SJSA1 (cell line): ENCODE results near the gene NEDD4. TPM values are rescaled to one million over a fixed set of nuclear protein-coding genes. Genes with fewer than 3 reads are reported as not detected.
"Not testable (repeated sequence)": the region's sequence is repeated elsewhere in the genome, so short reads cannot be mapped to it uniquely, and the experiment has no call there.

Source experiments
- DNase-seq, 2 experiments: peaks; one replicate each; pipeline ENCODE4 v3.0.0-alpha.2; 2015 to 2020; ENCODE audit warnings: low spot score in 2 of 2, low read depth in 1 of 2
- H3K27ac ChIP-seq: fragments of 250-450 bp; sonication (Bioruptor Pico); 2 replicates; pipeline ENCODE4 v1.5.1; 2020; ENCODE audit warnings: mild to moderate bottlenecking, moderate library complexity
- H3K27me3 ChIP-seq: fragments of 250-450 bp; sonication (Bioruptor Pico); replicated peaks from 2 replicates; pipeline ENCODE4 v1.5.1; 2020; ENCODE audit warnings: mild to moderate bottlenecking, moderate library complexity
- H3K36me3 ChIP-seq: fragments of 250-450 bp; sonication (Bioruptor Pico); 2 replicates; pipeline ENCODE4 v1.5.1; 2020; ENCODE audit warnings: mild to moderate bottlenecking
- H3K4me1 ChIP-seq: fragments of 250-450 bp; sonication (Bioruptor Pico); replicated peaks from 2 replicates; pipeline ENCODE4 v1.6.1; 2021; ENCODE audit warnings: mild to moderate bottlenecking
- H3K4me3 ChIP-seq: fragments of 250-450 bp; sonication (Bioruptor Pico); 2 replicates; pipeline ENCODE4 v1.5.1; 2020; ENCODE audit warnings: mild to moderate bottlenecking
- H3K9me3 ChIP-seq: fragments of 250-450 bp; sonication (Bioruptor Pico); replicated peaks from 2 replicates; pipeline ENCODE4 v1.5.1; 2020; ENCODE audit warnings: mild to moderate bottlenecking
- total RNA-seq: library from RNA; depleted of rRNA; stranded (reverse); fragments of >200 nt; shearing (Covaris generic); gene quantifications from 2 replicates; pipeline ENCODE4 v1.2.3, GENCODE V29; 2014; rRNA removed

NEDD4 gene
- total RNA-seq: 66.6 and 114 TPM in 2 replicates

- H3K27ac ChIP-seq: peak within 1 kb of the TSS; percentile 79
- peak within 1 kb of the TSS; percentile 95 for H3K4me3 ChIP-seq
- no peaks in the 10 kb centered on the region for H3K27me3 ChIP-seq
- no peaks in the 10 kb centered on the region; the same call in 1 of the 2 replicates for H3K9me3 ChIP-seq
- DNase-seq: peak; percentile 89 to 91
- peaks cover 25% of the 10 kb centered on the region for H3K36me3 ChIP-seq
- peaks cover 32% of the 10 kb centered on the region for H3K4me1 ChIP-seq
Measured at GRCh38 chr15:55993111-55993803, at the start of gene NEDD4. Gene NEDD4 (minus strand): TSS chr15:55993612. CDS start chr15:55993555, 57 bp downstream.

GRCh38 chr15:56042498-56042897, 49.1 kb upstream of the NEDD4 start:
- Histone ChIP-seq H3K9me3 (no peaks in the 10 kb centered on the region), H3K4me3 (no peak overlapping the region), H3K4me1 (peaks cover 27% of the 10 kb centered on the region), H3K27ac (no peak overlapping the region), H3K36me3 (no peaks in the 10 kb centered on the region), H3K27me3 (no peaks in the 10 kb centered on the region)
- no peak for DNase-seq

DNA sequence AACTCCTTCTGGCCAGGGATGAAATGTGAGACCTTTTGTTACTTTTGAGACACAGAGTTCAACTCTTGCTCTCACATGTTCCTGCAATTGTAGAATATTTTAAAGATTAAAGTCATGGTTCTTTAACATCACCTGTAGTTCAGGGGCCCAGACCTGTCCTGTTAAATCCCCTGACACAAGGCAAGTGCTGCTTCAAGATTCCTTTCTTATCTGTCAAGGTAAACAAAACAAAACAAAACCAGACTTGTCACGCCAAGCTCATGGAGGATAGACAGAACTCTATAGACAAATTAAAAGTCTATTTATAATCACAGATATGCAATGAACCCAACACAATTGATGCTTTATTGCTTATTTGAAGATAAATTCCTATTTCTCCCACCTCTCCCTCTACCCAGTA, 48.6 kb upstream of the NEDD4 start:
- no peak for DNase-seq
- Histone ChIP-seq H3K27ac (no peak overlapping the region), H3K4me1 (peaks cover 23% of the 10 kb centered on the region)

GRCh38 chr15:56040081-56041035, 46.9 kb upstream of the NEDD4 start:
- Histone ChIP-seq H3K36me3 (no peaks in the 10 kb centered on the region), H3K9me3 (no peaks in the 10 kb centered on the region), H3K27me3 (no peaks in the 10 kb centered on the region), H3K27ac (peak overlapping the region; percentile 74), H3K4me3 (no peak overlapping the region), H3K4me1 (peaks cover 23% of the 10 kb centered on the region)
- DNase-seq: peak; percentile 60 to 65

More for the DNA sequence above, 48.6 kb upstream of the NEDD4 start:
- no peaks in the 10 kb centered on the region for H3K27me3 ChIP-seq
- no peak overlapping the region for H3K4me3 ChIP-seq
- no peaks in the 10 kb centered on the region for H3K9me3 ChIP-seq
- H3K36me3 ChIP-seq: no peaks in the 10 kb centered on the region

DNA sequence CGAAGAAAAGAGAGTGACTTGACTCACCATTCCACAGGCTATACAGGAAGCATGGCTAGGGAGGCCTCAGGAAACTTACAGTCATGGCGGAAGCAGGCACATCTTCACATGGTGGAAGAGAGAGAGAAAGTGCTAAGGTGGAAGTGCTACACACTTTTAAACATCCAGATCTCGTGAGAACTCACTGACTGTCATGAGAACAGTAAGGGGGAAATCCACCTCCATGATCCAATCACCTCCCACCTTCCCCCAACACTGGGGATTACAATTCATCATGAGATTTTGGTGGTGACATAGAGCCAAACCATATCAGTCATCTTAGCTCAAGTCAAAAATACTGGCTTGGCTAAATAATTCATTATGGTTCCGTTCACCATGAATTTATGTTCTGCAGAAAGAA, 45.3 kb upstream of the NEDD4 start:
- H3K27ac ChIP-seq: no peak overlapping the region
- no peak overlapping the region for H3K4me3 ChIP-seq
- peaks cover 23% of the 10 kb centered on the region for H3K4me1 ChIP-seq
- H3K27me3 ChIP-seq: no peaks in the 10 kb centered on the region
- no peaks in the 10 kb centered on the region for H3K36me3 ChIP-seq
- H3K9me3 ChIP-seq: no peaks in the 10 kb centered on the region
- no peak for DNase-seq

GRCh38 chr15:56038015-56038414, 44.6 kb upstream of the NEDD4 start:
- H3K4me3 ChIP-seq: no peak overlapping the region
- no peaks in the 10 kb centered on the region for H3K36me3 ChIP-seq
- no peak overlapping the region for H3K27ac ChIP-seq
- no peak for DNase-seq
- peaks cover 23% of the 10 kb centered on the region for H3K4me1 ChIP-seq
- no peaks in the 10 kb centered on the region for H3K27me3 ChIP-seq
- H3K9me3 ChIP-seq: no peaks in the 10 kb centered on the region

DNA sequence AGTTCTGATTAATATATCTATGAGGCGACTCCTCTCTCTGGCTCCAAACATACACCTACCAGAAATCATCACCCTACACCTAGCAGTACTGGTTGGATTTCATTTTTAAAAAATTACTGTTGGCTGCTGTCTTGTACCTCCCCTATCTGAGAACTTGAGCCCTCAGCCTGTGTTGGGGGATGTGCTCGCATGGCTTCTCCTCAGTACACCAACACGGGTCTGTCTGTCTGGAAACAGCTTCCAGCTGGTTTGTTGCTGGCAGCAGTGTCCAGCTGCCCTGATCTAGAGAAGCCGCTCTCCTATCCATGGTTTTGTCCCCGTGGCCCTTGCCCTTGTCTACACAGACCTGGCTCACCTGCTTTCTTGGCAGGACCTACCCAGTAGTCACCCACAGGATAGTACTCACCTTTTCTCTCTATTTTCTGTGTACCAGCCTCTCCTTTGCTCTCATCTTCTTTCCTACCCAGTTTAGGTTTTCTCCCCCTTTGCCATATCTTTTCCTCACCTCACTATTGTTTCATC, 43.2 kb upstream of the NEDD4 start:
- Histone ChIP-seq H3K9me3 (no peaks in the 10 kb centered on the region), H3K36me3 (no peaks in the 10 kb centered on the region), H3K4me1 (peaks cover 13% of the 10 kb centered on the region), H3K27ac (no peak overlapping the region), H3K27me3 (no peaks in the 10 kb centered on the region), H3K4me3 (no peak overlapping the region)
- no peak for DNase-seq

GRCh38 chr15:56035166-56035565, 41.8 kb upstream of the NEDD4 start:
- H3K27me3 ChIP-seq: no peaks in the 10 kb centered on the region; the same call in 1 of the 2 replicates
- H3K4me1 ChIP-seq: peaks cover 3% of the 10 kb centered on the region
- H3K4me3 ChIP-seq: no peak overlapping the region
- DNase-seq: no peak
- H3K36me3 ChIP-seq: no peaks in the 10 kb centered on the region
- no peaks in the 10 kb centered on the region for H3K9me3 ChIP-seq
- no peak overlapping the region for H3K27ac ChIP-seq

DNA sequence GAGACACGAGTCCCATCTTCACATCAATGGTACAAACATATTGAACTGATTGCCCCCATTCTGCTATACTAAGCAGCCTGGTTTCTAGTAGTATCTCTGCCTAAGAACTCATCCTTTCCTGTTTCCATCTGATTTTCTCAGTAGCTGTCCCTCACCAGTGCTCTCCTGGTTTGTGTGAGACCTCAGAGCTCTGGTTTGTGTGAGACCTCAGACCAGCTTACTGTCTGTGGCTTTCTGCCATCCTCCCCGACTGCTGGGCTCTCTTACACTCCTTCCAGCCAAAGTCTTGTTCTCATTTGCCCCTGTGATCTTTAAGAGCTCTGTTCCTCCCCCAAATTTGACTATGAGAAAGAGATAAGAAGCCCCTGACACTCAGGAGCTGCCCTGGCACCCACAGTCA, 41.1 kb upstream of the NEDD4 start:
- DNase-seq: no peak
- no peak overlapping the region for H3K27ac ChIP-seq
- no peaks in the 10 kb centered on the region for H3K4me1 ChIP-seq
- no peaks in the 10 kb centered on the region for H3K36me3 ChIP-seq
- H3K27me3 ChIP-seq: no peaks in the 10 kb centered on the region; the same call in 1 of the 2 replicates
- H3K9me3 ChIP-seq: no peaks in the 10 kb centered on the region
- no peak overlapping the region for H3K4me3 ChIP-seq

- Histone ChIP-seq H3K27me3 (no peaks in the 10 kb centered on the region; the same call in 1 of the 2 replicates), H3K4me3 (no peak overlapping the region), H3K36me3 (no peaks in the 10 kb centered on the region), H3K9me3 (no peaks in the 10 kb centered on the region), H3K27ac (no peak overlapping the region), H3K4me1 (no peaks in the 10 kb centered on the region)
- no peak for DNase-seq
Measured at GRCh38 chr15:56032373-56032772, 39.0 kb upstream of the NEDD4 start.

GRCh38 chr15:56031836-56032235, 38.4 kb upstream of the NEDD4 start:
- H3K27me3 ChIP-seq: no peaks in the 10 kb centered on the region; the same call in 1 of the 2 replicates
- H3K27ac ChIP-seq: no peak overlapping the region
- no peaks in the 10 kb centered on the region for H3K36me3 ChIP-seq
- no peak overlapping the region for H3K4me3 ChIP-seq
- H3K9me3 ChIP-seq: no peaks in the 10 kb centered on the region
- H3K4me1 ChIP-seq: no peaks in the 10 kb centered on the region
- no peak for DNase-seq

DNA sequence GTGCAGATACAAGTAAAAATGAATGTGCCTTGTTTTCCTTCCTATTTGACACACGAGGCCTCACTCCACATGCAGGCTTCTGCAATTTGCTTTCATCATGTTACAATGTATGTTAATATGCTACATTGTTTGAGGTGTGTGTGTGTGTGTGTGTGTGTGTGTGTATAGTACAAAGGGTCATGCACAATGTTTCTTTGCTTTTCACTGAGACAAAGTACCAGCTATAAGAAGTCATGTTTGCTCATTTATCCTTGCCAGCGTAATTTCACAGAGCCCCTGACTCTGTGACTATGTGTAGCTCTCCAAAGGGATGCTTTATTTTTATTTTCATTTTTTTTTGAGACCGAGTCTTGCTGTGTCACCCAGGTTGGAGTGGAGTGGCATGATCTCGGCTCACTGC, 38.0 kb upstream of the NEDD4 start:
- Histone ChIP-seq H3K9me3 (no peaks in the 10 kb centered on the region), H3K27ac (no peak overlapping the region), H3K4me1 (no peaks in the 10 kb centered on the region), H3K4me3 (no peak overlapping the region), H3K36me3 (no peaks in the 10 kb centered on the region), H3K27me3 (no peaks in the 10 kb centered on the region; the same call in 1 of the 2 replicates)
- DNase-seq: no peak

GRCh38 chr15:56028430-56028829, 35.0 kb upstream of the NEDD4 start:
- no peaks in the 10 kb centered on the region for H3K36me3 ChIP-seq
- no peaks in the 10 kb centered on the region; the same call in 1 of the 2 replicates for H3K27me3 ChIP-seq
- H3K4me3 ChIP-seq: no peak overlapping the region
- H3K27ac ChIP-seq: no peak overlapping the region
- no peaks in the 10 kb centered on the region for H3K9me3 ChIP-seq
- no peaks in the 10 kb centered on the region for H3K4me1 ChIP-seq
- no peak for DNase-seq

DNA sequence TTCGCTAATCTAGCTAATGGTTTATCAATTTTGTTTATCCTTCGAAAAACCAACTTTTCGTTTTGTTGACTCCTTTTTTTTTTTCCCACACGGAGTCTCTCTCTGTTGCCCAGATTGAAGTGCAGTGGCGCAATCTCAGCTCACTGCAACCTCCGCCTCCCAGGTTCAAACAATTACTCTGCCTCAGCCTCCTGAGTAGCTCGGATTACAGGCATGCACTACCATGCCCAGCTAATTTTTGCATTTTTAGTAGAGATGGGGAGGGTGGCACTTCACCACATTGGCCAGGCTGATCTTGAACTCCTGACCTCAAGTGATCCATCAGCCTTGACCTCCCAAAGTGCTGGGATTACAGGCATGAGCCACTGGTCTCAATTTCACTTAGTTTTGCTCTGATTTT, 29.7 kb upstream of the NEDD4 start:
- H3K36me3 ChIP-seq, H3K9me3 ChIP-seq, DNase-seq, H3K27me3 ChIP-seq, H3K4me3 ChIP-seq, H3K27ac ChIP-seq, H3K4me1 ChIP-seq: not testable (repeated sequence)
